Measurements from ENCODE around the gene NFE2L3. TPM values are rescaled to one million over a fixed set of nuclear protein-coding genes. Genes with fewer than 3 reads are reported as not detected.

The NFE2L3 gene
- total and polyA plus RNA-seq, 9 of the 15 experiments (the other 6 are each of a cell fraction or from before 2014, with no cell fraction given), result 2.9 to 16.9 (median 12.4) TPM

DNA sequence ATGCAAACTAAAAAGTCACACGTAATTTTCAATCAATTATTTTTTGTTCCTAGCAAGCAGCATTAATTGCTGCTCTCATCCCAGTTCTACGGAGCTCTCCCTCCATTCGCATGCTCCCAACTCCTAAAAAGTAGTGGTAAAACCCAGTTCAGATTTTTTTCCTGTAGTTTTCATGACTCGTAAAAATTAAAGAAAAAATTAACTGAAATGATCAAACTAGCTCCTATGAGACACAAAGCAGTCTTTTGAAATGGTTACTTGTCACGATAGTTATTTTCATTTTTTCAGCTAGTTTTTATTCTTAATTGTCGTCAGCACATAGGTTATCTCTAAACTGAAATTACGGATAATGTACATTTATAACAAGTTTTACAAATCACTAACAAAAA lies 46.8 kb downstream of the NFE2L3 start:
- ChIA-PET POLR2A (interaction anchor here (0.7 to 5.1 kb wide), 28 partner anchors 7 to 337 kb away, joined by 3 to 80 read pairs (median 5); partner anchors contain the start of gene NFE2L3), CTCF (ENCODE audit: low intra/inter-chr PET ratio) (interaction anchor here (1.7 kb wide), 1 partner anchor 108 kb away, joined by 10 read pairs; no protein-coding TSS in a partner anchor)
- Histone ChIP-seq H4K20me1 (replicated peaks; ENCODE audit: control insufficient read depth, insufficient read depth, low read length) (peaks cover 57% of the 10 kb centered on the region), H3K36me3 (ENCODE audit: control insufficient read depth, insufficient read depth, low read length) (peaks cover 70% of the 10 kb centered on the region), H3K79me2 (ENCODE audit: control insufficient read depth, insufficient read depth, low read length) (peaks cover 93% of the 10 kb centered on the region), H3K9ac (ENCODE audit: insufficient read depth in 1 of 2, low read depth in 2 of 2, low read length in 2 of 2) (peak overlapping the region; percentile 99; a peak in 3 of 4 replicates), H3K27me3 (ENCODE audit: control insufficient read depth in 2 of 2, insufficient read depth in 2 of 2, low read length in 2 of 2) (no peaks in the 10 kb centered on the region), H3K4me2 (ENCODE audit: insufficient read depth, low read length) (peak overlapping the region; percentile 89), H3K27ac (ENCODE audit: extremely low read depth, low read depth, low read length) (peak overlapping the region; percentile 97), H3K4me1 (replicated peaks in 1 of 2; ENCODE audit: control insufficient read depth in 2 of 2, insufficient read depth in 2 of 2, low read length in 2 of 2) (peaks cover 3 to 26% of the 10 kb centered on the region in 2 experiments; a peak in 3 of 5 replicates), H3K4me3 (peak overlapping the region; percentile 76), H2AFZ (ENCODE audit: low read depth, low read length) (no peak overlapping the region), H3K9me3 (replicated peaks; ENCODE audit: control insufficient read depth, insufficient read depth, low read depth, low read length) (no peaks in the 10 kb centered on the region), H3K9me1 (ENCODE audit: control insufficient read depth, insufficient read depth, low read length) (no peaks in the 10 kb centered on the region)
- under 1% methylated on average over 7 of the region's 7 CpGs for WGBS (ENCODE audit: insufficient coverage, low coverage, missing lambda C conversion rate)
- DNase-seq (ENCODE audit: extremely low read depth in 1 of 4, low spot score in 3 of 4) (no peak), ATAC-seq (no peak), FAIRE-seq (no peak)
- intact Hi-C loops (cut with micrococcal nuclease) (no loop called here), in situ Hi-C loops (cut with MboI) (loop anchor here (5.0 kb wide), 1 partner anchor 89 kb away; no protein-coding TSS in a partner anchor)
- no TSS peak for BruUV-seq (replicated peaks)
- TF ChIP-seq, protein P1, sequence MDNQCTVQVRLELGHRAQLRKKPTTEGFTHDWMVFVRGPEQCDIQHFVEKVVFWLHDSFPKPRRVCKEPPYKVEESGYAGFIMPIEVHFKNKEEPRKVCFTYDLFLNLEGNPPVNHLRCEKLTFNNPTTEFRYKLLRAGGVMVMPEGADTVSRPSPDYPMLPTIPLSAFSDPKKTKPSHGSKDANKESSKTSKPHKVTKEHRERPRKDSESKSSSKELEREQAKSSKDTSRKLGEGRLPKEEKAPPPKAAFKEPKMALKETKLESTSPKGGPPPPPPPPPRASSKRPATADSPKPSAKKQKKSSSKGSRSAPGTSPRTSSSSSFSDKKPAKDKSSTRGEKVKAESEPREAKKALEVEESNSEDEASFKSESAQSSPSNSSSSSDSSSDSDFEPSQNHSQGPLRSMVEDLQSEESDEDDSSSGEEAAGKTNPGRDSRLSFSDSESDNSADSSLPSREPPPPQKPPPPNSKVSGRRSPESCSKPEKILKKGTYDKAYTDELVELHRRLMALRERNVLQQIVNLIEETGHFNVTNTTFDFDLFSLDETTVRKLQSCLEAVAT (IDR thresholded peaks at IDR 0.05), result 0 out of 4 replicates have a peak, but pooled peaks of 1 of the 2 experiments have one; percentile 1
- TF ChIP-seq ZNF347 (CRISPR knock-in tag; IDR thresholded peaks at IDR 0.05; ENCODE audit: low read depth) (no peak), HNRNPUL1 (IDR thresholded peaks at IDR 0.05; ENCODE audit: low read length) (0 out of 2 replicates have a peak, but pooled peaks have one; percentile 10), ZC3H4 (CRISPR knock-in tag; IDR thresholded peaks at IDR 0.05; ENCODE audit: borderline replicate concordance) (no peak), NR4A1 (CRISPR knock-in tag; IDR thresholded peaks at IDR 0.05) (no peak), NR4A1 (tag; IDR thresholded peaks at IDR 0.05) (no peak), CEBPB (tag; IDR thresholded peaks at IDR 0.05) (no peak), CHD1 (IDR thresholded peaks at IDR 0.05; ENCODE audit: low read length) (peak; percentile 82), POLR2G (IDR thresholded peaks at IDR 0.05; ENCODE audit: low read depth, low read length) (peak; percentile 73), RBFOX2 (IDR thresholded peaks at IDR 0.05; ENCODE audit: low read depth, low read length) (peak; percentile 73)
